GM21515 (cell line): ENCODE measurements around the gene CACNA2D3.

Experiments
- ATAC-seq: cut with Tn5 transposase; IDR thresholded peaks from one replicate; pipeline ENCODE4 v1.9.1; 2021; ENCODE audit not compliant: unreplicated experiment

Gene CACNA2D3

DNA sequence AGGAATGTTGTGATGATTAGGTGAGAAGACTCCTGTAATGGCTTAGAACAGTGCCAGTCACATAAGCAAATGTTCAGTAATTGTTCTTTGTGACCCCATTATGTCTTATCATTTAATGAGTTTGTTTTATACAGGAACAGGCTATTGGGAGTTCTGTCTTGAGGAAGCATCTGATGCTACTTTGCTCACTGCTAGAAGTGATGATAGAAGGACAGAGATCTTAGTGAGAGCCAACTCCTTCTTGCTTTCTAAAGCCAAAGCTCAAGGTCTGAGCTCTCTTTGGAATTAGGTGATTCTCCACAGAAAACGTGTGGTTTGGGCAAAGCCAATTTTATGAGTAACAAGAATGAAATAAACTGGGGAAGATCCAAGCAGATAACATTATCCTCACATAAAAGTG is 590.7 kb downstream of the CACNA2D3 start:
- no peak for ATAC-seq

GRCh38 chr3:54713455-54713854 is 591.1 kb downstream of the CACNA2D3 start:
- ATAC-seq: no peak

GRCh38 chr3:54714035-54714434 is 591.7 kb downstream of the CACNA2D3 start:
- ATAC-seq: no peak

DNA sequence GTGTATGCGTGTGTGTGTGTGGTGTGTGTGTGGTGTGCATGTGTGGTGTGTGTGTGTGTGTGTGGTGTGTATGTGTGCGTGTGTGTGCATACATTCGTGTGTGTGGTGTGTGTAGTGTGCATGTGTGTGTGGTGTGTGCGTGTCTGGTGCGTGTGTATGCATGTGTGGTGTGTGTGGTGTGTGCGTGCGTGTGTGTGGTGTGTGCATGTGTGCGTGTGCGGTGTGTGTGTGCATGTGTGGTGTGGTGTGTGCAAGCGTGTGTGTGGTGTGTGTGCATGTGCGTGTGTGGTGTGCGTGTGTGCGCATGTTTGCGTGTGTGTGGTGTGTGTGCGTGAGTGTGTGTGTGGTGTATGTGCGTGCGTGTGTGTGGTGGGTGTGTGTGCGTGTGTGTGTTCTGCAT is 595.2 kb downstream of the CACNA2D3 start:
- ATAC-seq: no peak

- ATAC-seq: no peak
Measured at GRCh38 chr3:54719914-54720313, 597.6 kb downstream of the CACNA2D3 start.

DNA sequence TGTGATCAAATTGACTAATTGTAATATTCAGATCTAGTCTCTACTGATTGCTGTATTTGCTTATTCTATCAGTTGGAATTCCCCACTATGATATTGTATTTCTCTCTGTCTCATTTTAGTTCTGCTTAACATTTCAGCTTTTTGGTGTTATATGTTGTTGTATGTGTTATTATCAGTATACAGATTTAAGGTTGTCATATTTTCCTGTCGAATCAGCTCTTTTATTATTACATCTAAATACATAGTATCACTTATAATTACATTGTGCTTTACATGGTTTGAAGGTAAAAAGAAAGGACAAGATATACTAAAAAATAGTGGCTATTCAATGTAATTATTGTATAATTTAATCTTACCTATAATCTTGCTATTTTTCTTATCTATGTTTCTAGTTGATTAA is 598.3 kb downstream of the CACNA2D3 start:
- no peak for ATAC-seq

GRCh38 chr3:54731732-54732445 is 609.5 kb downstream of the CACNA2D3 start:
- ATAC-seq: no peak

- ATAC-seq: no peak
Measured at GRCh38 chr3:54733106-54734006, 611.0 kb downstream of the CACNA2D3 start.

DNA sequence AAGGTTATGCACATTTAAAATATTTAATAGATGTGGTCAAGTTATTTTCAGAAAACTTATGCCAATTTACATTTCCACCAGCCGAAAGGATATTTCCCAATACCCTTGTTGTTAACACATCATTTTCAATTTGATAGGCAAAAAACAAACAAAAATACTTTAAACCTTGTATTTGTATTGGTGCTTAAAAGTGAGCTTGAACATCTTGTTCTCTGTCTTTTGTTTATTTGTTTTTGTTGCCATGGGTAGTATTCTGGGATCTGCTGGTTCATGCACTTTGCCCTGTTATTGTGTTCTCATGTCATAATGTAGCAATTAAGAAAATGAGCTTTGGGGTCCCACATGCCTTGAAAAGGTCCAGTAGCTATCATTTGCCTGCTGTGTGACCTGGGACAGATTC is 614.1 kb downstream of the CACNA2D3 start:
- no peak for ATAC-seq

DNA sequence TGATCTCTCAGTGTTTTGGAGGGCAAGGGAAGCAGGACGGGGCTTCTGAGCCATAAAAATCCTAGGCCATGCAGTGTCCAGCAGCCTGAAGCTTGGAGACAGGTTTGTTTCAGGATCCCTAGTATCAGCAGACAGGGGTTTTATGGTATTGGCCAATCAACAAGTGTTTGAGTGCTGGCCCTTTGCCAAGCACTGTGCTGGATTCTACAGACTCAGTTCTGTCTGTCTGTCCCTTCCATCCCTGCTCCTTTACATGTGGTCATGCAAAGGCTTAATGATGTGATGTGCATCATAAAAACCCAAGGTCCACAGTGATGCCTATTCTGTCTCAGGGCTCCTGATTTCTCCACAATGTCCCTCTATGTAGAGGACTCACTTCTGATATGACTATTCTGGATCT is 621.4 kb downstream of the CACNA2D3 start:
- ATAC-seq: no peak

DNA sequence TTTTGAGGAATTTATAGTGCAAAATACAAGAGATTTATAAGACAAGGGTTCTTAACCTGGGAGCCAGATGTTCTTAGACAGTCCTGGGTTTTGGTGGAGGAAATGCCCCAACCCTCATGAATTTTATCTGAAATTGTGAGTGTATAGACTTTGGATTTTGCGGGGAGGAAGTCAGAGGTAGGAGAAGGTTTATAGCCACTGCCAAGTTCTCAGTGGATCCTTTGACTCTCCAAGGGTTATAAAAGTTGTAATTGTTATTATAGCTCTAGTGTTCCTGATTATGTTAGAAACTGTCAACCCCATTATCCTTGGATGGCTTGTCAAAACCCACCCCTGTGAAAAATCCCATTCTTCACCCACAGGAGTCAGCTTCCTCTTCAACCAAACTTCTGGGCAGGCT is 621.9 kb downstream of the CACNA2D3 start:
- ATAC-seq: no peak

- ATAC-seq: no peak
Measured at GRCh38 chr3:54745843-54746242, 623.5 kb downstream of the CACNA2D3 start.

DNA sequence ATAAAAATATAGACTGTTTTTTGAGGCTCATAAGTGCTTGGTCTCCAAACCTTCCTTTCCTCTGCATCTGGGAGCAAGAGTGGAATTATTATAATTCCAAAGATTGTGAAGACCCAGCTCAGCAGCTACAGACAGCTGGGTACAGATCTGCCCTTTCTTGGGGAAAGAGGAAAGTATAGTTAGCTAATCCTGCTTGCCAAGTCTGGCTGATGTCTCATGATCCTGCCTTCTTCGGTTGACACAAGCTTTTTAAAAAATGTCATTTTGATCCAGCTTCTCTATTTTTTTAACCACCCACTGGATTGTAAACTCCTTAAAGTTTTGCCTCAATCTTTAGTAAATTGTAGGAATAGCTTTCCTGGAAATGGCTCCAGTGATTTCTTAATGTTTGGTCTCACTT is 624.4 kb downstream of the CACNA2D3 start:
- no peak for ATAC-seq

GRCh38 chr3:54755756-54756155 is 633.4 kb downstream of the CACNA2D3 start:
- ATAC-seq: no peak

- no peak for ATAC-seq
Measured at GRCh38 chr3:54756330-54756731, 634.0 kb downstream of the CACNA2D3 start.

- ATAC-seq: no peak
Measured at GRCh38 chr3:54758461-54758860, 636.1 kb downstream of the CACNA2D3 start.

DNA sequence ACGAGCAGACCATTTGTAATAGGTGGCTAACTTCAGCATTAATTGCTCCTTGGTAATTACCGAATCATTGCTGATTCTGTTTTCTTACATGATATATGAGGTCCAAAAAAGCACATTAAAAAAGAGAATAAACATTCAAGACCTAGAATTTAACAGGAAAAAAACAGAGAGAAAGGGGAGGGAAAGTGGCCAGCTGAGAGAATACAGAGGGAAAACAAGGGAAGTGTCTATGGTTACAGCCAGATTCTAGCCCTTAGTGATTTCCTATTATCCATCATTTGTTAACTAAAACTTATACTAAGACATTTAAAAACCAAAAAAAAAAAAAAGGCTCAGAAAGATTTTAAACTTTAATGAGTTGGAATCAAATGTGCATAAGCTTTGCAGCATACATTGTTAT is 636.8 kb downstream of the CACNA2D3 start:
- no peak for ATAC-seq

DNA sequence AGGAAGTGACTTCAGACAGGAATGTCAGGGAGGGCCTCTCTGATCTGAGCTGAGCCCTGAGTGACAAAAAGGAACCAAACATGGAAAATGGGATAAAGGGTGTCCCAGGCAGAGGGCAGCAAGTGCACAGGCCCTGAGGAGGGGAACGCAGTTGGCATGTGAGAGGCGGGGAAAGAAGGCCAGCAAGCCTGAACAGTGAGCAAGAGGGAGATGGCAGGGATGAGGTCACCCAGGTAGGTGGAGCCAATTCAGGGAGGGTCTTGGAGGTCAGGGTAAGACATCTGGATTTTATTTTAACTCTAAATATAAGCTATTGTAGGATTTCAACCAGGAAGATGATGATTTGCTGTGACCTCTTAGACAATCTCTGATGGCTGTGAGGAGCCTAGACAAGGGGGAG is 637.8 kb downstream of the CACNA2D3 start:
- ATAC-seq: no peak

DNA sequence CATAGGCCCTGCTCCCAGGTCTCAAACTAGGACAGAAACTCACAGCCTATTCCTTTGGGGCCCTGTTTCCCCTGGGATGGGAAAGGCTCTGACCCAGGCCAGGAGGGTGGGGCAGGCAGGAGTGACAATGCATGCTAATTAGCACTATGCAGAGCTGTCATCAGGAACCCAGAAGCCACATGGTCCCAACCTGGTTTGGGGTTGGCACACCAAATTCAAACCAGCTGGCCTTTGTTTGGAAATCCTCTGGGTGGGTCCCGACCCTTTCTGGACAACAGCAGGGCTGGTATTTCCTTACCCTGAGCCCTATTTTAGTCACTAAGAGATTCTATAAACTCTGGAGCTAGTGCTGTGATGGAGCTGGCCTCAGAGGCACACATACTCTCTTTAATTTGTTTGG is 639.3 kb downstream of the CACNA2D3 start:
- no peak for ATAC-seq

GRCh38 chr3:54764911-54765310 is 642.6 kb downstream of the CACNA2D3 start:
- ATAC-seq: no peak

DNA sequence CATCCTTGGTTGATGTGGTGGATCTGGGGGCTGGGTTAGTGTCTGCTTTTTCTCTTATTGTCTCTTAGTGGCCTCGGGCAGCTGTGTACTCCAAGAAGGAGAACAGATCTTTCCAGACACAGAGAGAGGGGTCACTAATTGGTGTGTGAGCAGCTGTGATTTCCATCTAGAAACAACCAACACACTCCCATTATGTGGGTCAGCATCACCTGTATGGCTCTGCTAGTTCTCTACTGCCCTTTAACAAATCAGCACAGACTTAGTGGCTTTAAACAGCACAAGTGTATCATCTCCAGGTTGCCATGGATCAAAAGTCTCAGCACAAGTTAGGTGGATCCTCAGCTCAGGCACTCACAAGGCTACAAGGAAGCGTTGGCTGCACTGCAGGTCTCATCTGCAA is 648.7 kb downstream of the CACNA2D3 start:
- no peak for ATAC-seq

DNA sequence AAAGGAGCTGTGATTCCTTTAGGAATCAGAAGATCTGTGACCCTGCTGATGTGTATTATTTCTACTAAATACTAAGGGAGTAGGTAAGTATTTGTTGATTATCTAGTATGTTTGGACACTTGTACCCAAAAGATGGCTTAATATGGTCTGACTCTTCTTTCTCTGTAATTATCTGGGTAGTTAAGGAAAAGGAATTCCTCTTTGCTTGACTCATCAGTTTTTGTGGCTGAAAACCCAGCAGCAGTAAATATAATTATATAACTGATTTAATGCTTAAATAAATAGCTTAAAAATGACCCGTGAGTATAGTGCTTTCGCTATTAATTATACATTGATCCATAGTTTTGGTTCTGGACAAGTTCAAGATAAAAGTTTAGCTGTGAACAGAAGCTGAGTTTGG is 649.7 kb downstream of the CACNA2D3 start:
- ATAC-seq: no peak
